Stimulated activated CD4-positive, alpha-beta T cell treated with anti-CD3 and anti-CD28 coated beads, TNF-alpha, amount 100 ng/mL, for 48 hours (primary cell): ENCODE measurements around the gene C17orf107.
A peak's percentile ranks its signal among the peaks of the same experiment; 100 is the strongest.
"Not testable (repeated sequence)": the region's sequence is repeated elsewhere in the genome, so short reads cannot be mapped to it uniquely, and the experiment has no call there.

Source experiments
- DNase-seq, 3 donors: peaks; one replicate each; pipeline ENCODE4 v3.0.0-alpha.2; 2020; ENCODE audit warnings: low read depth in 3 of 3

Gene C17orf107

DNA sequence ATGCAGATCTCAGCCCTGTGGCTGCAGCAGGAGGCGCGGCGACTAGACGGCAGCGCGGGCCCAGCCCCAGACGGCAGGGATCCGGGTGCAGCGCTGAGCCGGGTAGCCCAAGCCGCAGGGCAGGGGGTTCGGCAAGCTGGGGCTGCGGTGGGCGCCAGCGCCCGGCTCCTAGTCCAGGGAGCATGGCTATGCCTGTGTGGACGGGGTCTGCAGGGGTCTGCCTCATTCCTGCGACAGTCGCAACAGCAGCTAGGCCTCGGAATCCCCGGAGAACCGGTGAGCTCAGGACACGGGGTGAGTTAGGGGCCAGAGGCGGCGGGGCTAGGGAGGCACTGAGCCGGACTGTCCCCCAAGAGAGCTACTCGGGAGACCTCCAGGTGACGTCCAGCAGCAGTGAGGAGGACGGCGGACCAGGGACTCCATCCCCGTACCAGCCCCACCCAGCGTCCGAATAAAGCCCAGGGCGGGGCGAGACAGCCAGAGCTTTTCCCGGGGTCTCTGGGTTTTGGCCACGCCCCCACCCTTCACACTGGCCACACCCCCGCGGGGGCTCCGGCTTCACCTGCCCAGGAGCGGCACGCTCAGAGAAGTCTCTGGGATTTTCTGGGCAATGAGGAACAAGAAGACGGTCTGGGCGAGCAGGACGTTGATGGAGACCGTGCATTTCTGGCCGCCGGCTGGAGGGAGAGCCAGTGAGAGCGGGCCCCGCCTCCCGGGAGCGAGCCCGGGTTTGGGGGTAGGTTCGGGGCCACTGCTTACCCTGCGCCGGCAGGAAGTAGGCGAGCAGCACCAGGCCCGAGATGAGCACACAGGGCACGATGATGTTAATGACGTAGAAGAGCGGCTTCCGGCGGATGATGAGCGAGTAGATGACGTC lies 1.1 kb downstream of the C17orf107 start:
- peak in 2 of 3 donors; percentile 31 to 33 for DNase-seq

DNA sequence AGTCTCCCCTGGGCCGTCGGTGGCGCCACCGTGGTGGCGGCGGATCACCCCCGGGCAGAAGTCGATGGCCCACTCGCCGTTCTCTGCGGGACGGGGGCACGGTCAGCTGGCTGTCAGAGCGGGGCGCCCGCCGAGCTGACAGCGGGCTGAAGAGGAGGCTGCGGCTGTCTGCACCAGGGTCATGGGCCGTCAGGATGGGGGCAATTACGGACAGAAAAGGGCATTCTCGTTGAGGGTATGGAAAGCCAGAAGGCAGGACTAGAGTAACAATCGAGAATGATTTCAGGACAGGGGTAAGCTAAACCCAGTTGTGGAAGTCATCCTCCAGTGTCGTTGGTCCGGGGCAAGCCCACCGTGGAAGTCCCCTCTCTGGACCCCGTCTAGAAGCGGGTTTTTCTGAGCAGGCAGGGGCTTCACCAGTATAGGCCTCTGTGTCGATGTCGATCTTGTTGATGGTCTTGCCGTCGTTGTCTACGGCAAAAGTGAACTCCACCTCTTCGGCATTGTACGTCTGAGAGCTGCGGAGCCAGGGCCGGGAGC lies 1.8 kb downstream of the C17orf107 start:
- no peak for DNase-seq

DNA sequence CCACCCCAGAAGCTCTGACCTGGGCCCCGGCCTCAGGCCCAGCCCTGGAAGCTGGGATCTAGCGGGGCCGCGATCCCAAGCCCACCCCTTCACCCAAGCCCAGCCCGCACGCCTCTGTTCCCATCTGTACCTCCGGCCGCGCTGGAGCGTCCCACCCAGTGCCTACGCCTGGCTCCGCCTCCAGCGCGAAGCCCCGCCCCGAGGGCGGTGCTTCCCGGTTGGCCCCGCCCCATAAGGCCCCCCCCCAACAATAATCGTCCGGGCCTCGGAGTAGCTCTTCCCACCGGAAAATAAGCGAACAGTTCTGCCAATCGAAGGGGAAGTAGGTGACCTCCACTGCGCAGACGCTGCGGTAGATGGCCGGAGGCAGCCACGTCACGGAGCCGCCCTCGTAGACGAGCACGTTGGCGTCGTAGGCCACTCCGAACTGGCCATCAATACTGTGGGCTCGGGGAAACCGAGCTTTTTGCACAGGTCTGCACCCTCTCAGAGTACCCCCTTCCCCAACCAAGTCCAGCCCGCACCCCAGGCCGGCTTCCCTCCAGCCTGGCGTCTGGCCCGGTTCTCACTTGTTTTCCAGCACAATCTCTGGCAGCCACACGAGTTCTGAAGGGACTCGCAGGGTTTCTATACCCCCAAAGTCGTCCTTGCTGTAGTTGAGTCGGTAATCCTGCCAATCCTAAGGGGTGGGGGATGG lies 2.5 kb downstream of the C17orf107 start:
- DNase-seq, result no peak

DNA sequence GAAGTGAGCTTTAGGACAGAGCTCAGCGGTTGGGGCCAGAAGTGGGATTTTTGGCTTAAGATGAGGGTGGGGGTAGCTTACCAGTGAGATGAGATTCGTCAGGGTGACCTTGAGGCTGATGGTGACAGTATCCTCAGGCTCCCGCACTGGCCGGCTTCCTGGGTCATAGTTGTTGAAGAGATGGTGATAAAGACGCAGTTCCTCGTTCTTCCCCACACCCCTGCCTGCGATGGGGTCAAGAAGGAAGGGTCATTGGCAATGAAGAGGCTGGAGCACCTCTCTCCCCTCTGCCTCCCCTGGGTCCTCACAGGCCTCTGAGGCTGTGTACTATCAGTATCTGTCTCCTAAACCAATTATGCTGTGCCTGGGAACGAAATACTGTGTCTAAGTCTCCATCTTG lies 3.2 kb downstream of the C17orf107 start:
- no peak for DNase-seq

DNA sequence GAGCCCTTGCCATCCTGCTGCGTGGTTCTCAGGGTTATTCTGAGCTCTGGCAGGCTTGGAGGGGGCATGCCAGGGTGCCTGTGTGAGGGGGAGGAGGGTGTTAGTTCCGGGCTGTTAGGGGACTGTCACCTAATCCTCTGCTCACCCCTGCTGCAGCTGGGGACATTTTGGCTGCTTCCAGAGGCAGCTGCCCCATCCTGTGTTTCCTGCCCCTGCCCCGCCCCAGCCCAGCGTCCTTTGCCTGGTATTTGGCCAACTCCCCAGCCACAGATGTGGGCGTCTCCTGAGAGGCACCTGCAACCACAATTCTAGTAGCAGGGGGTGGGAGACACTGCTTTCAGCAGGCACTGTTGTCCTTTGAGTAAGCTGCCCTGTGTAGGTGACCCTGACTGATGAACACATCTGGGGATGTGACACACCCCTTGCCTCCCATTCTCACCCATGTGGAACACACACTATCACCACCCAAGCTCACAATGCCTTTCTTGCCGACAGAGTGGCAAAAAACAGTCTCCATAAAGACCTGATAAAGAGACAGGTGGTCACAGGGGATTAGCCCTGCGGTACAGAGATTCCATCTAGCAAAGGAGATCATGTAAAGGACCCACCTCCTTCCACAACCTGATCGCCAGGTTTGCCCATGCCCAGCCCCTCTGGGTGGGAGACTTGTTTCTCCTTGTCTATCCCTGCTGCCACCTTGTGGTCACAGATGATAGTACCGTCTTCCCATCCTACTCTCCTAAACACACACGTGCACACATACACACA lies 3.9 kb downstream of the C17orf107 start, which contains the start of gene CHRNE:
Gene CHRNE, minus strand, starts transcription at position 48 of the 768 bp plus-strand sequence. Its CDS starts 35 bp downstream, at position 13.
- DNase-seq, result peak; percentile 55 to 78 (median 56)

DNA sequence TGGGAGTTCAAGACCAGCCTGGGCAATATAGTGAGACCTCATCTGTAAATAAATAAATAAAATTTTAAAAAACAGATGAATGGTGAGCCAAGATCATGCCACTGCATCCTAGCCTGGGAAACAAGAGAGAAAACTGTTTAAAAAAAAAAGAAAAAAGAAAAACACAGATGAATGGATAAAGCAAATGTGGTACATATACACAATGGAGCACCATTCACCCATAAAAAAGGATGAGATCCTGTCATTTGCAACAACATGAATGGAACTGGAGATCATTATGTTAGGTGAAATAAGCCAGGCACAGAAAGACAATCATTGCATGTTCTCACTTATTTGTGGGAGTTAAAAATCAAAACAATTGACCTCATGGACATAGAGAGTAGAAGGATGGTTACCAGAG lies 7.3 kb downstream of the C17orf107 start:
- not testable (repeated sequence) for DNase-seq

DNA sequence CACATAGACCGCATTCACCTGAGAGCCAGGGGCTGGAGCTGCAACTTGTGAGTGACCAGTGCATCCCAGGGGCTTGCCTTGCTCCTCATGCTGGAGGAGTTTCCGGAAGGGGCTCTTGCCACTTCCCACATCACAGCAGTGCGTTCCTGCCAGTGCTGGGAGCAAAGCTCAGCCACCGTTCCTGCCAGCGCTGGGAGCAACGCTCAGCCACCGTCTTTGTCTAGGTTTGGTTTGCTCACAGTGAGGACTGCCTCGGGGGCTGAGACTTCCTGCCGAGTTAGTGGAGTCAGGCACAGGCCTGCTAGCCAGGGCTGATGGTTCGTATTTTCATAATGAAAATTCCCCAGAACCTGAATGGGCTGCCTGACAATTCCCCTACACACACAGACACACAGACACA lies 9.0 kb downstream of the C17orf107 start:
- no peak for DNase-seq

DNA sequence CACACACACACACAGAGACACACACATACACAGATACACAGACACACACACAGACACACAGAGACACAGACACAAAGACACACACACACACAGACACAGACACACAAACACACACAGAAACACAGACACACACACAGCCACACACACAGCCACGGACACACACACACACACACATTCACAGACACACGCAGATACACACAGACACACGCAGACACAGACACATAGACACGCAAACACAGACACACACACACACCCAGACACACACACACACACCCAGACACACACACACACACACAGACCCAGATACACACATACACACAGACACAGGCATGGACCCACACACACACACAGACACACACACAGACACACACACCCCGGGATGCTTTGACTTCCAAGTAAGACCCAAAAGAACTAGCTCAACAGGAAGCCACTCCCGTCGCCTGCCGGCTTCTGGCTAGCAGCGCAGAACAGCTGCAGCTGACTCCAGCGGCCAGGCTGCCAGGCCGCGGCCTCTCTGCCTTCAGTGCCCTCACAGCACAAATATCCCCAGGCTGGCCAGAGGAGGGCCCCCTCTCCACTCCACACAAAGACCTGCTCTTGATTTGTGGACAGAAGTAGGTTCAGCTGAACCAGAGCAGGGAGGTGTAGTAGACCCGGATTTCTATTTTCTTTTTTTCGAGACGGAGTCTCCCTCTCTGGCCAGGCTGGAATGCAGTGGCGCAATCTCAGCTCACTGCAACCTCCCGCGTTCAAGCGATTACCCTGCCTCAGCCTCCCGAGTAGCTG lies 9.6 kb downstream of the C17orf107 start:
- peak; percentile 48 to 60 (median 53) for DNase-seq

DNA sequence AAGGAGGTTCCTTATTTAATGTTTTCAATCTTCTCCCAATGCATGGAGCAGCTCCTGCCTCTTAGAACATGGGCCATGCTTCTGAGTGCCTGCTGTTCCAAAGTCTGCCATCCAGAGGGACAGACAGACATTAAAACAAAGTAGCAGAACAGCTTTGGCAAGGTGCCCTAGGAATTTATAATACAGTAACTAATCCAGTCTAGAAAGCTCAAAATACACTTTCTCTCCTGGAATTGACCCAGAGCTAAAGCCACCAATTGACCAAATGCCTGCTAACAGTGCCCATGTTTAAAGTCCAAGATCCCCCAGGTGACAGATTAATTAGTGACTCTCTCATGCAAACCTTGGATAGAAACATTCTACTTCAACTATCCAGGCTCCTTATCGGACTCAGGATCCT lies 14.7 kb downstream of the C17orf107 start:
- DNase-seq, result no peak

DNA sequence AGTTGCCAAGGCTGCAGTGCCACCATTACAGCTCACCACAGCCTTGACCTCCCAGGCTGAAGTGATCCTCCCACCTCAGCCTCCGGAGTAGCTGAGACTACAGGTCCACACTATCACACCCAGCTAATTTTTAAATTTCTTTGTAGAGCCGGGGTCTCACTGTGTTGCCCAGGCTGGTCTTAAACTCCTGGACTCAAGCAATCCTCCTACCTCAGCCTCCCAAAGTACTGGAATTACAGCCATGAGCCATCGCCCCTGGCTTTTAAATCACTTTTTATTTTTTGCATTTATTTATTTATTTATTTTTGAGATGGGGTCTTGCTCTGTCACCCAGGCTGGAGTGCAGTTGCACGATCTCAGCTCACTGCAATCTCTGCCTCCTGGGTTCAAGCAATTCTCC lies 15.2 kb downstream of the C17orf107 start:
- DNase-seq, result not testable (repeated sequence)

DNA sequence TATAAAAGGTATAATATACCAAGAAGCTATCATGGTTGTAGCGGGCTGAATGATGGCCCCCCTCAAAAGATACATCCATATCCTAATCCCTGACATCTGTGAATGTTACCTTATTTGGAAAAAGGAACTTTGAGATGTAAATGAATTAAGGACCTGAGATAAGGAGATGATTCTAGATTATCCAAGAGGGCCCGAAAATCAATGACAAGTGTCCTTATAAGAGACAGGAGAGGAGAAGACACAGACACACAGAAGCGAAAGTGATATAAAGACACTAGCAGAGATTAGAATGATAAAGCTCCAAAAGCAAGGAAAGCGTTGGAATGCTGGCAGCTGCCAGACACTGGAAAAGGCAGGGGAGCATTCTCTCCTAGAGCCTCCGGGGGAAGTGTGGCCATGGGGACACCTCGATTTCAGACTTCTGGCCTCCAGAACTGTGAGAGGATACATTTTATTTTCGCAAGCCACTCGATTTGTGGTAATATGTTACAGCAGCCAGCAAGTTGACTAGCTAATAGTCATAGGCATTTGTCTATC lies 20.2 kb downstream of the C17orf107 start:
- no peak for DNase-seq

DNA sequence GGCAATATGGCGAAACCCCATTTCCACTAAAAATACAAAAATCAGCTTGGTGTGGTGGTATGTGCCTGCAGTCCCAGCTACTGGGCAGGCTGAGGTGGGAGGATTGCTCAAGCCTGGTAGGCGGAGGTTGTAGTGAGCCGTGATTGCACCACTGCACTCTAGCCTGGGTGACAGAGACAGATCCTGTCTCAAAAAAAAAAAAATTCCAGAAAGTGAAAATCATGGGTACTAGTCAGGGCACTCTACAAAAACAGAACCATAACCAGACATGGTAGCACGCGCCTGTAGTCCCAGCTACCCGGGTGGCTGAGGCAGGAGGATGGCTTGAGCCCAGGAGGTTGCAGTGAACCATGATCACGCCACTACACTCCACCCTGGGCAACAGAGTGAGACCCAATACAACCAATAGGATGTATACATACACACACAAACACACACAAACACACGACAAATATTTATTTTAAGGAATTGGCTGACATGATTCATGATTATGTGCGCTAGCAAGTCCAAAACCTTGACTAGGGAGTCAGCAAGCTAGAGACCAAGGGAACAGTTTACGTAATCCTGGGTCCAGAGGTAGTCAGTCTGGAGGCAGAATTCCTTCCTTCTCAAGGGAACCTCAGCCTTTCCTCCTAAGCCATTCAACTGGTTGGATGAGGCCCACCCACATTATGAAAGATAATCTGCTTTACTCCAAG lies 21.2 kb downstream of the C17orf107 start:
- no peak for DNase-seq

DNA sequence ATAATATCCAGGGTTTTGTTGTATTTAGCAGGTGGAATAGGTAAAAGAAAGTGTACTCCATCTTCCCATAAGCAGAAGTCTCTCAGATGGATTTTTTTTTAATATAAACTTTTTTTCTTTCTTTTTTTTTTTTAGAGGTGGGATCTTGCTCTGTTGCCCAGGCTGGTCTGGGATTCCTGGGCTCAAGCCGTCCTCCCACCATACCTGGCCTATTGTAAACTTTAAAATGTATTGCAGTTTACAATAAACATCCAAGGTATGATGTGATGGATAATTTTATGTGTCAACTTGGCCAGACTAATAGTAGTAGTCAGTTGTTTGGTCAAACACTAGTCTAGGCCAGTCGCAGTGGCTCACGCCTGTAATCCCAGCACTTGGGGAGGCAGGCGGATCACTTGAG lies 22.0 kb downstream of the C17orf107 start:
- no peak for DNase-seq

DNA sequence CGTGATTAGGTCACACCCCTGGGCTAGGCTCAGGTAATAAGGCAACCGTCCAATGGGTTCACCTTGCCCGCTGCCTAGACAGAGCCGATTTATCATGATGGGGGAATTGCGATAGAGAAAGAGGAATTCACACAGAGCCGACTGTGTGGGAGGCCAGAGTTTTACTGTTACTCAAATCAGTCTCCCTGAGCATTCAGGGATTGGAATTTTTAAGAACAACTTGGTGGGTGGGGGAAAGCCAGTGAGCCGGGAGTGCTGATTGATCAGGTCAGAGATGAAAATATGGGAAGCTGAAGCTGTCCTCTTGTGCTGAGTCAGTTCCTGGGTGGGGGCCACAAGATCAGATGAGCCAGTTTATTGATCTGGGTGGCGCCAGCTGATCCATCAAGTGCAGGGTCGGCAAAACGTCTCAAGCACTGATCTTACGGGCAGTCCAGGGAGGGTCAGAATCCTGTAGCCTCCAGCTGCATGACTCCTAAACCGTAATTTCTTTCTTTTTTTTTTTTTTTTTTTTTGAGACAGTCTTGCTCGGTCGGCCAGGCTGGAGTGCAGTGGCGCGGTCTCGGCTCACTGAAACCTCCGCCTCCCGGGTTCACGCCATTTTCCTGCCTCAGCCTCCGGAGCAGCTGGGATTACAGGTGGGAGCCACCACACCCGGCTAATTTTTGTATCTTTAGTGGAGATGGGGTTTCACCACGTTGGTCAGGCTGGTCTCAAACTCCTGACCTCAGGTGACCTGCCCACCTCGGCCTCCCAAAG lies 27.4 kb downstream of the C17orf107 start:
- not testable (repeated sequence) for DNase-seq

DNA sequence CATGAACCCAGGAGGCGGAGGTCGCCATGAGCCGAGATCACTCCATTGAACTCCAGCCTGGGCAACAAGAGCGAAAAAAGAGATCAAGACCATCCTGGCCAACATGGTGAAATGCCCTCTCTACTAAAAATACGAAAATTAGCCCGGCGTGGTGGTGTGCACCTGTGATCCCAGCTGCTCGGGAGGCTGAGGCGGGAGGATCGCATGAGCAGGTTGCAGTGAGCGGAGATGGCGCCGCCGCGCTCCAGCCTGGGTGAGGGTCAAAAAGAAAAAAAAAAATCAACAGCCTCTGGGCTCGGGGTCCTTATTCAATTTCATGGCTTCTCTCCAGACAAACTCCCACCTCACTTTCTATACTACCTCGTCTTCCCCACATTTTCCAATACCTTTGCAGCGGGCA lies 29.5 kb downstream of the C17orf107 start:
- no peak for DNase-seq

DNA sequence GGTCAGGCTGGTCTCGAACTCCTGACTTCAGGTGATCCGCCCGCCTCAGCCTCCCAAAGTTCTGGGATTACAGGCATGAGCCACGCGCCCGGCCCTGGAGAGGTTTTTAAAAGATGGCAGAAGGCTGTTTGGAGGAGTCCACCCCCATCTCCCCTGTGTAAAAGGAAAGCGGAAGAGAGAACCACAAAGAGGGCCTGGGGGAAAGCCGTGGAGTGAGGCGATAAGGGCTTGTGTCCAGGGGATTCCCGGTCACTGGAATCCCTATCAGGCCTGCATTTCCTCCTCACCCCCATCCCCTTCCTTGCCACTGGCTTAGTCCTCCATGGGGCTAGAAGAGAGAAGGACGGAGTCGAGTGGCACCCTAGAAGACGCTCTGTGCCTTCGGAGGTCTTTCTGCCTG lies 32.6 kb downstream of the C17orf107 start, which contains the start of gene GP1BA:
Gene GP1BA, plus strand, starts transcription at position 315 of the 400 bp plus-strand sequence. CDS start 328 bp downstream, outside the sequence.
- DNase-seq, result no peak

DNA sequence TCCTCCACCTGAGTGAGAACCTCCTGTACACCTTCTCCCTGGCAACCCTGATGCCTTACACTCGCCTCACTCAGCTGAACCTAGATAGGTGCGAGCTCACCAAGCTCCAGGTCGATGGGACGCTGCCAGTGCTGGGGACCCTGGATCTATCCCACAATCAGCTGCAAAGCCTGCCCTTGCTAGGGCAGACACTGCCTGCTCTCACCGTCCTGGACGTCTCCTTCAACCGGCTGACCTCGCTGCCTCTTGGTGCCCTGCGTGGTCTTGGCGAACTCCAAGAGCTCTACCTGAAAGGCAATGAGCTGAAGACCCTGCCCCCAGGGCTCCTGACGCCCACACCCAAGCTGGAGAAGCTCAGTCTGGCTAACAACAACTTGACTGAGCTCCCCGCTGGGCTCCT lies 33.4 kb downstream of the C17orf107 start:
- no peak for DNase-seq

DNA sequence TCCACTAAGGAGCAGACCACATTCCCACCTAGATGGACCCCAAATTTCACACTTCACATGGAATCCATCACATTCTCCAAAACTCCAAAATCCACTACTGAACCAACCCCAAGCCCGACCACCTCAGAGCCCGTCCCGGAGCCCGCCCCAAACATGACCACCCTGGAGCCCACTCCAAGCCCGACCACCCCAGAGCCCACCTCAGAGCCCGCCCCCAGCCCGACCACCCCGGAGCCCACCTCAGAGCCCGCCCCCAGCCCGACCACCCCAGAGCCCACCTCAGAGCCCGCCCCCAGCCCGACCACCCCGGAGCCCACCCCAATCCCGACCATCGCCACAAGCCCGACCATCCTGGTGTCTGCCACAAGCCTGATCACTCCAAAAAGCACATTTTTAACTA lies 34.3 kb downstream of the C17orf107 start:
- DNase-seq, result no peak
